ENCODE measurements around the gene DDB1. TPM values are rescaled to one million over a fixed set of nuclear protein-coding genes. Genes with fewer than 3 reads are reported as not detected.
A peak's percentile ranks its signal among the peaks of the same experiment; 100 is the strongest.
"Not testable (repeated sequence)": the region's sequence is repeated elsewhere in the genome, so short reads cannot be mapped to it uniquely, and the experiment has no call there.

The DDB1 gene
- total RNA-seq, 1 donor from 2014 or later: 259 TPM

DNA sequence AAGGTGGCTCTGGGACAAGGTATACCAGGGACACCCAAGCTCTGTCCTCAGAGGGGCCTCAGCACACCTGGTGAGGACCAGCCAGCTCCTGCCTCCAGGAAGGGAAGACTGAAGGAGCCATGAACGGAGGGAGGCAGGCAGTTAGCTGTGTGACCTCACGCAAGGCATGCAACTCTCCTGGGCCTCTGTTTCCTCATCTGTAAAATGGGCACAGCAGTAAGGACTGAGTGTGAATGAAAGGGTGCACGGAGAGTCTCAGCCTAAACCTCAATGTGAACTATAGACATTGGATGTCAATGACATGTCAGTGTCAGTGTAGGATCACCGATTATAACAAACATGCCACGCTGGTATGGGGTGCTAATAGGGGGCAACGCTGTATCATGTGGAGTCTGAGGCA lies 73.5 kb downstream of the DDB1 start:
- Mint-ChIP-seq H3K4me1 (ENCODE audit: low read depth, unreplicated experiment) (no peaks in the 10 kb centered on the region), H3K36me3 (ENCODE audit: unreplicated experiment) (no peaks in the 10 kb centered on the region), H3K4me3 (ENCODE audit: unreplicated experiment) (no peak overlapping the region), H3K27me3 (ENCODE audit: unreplicated experiment) (peaks cover 3% of the 10 kb centered on the region), H3K27ac (ENCODE audit: unreplicated experiment) (no peak overlapping the region), H3K9me3 (ENCODE audit: unreplicated experiment) (peaks cover 2% of the 10 kb centered on the region)
- DNase-seq: no peak
- TF ChIP-seq, protein P1, sequence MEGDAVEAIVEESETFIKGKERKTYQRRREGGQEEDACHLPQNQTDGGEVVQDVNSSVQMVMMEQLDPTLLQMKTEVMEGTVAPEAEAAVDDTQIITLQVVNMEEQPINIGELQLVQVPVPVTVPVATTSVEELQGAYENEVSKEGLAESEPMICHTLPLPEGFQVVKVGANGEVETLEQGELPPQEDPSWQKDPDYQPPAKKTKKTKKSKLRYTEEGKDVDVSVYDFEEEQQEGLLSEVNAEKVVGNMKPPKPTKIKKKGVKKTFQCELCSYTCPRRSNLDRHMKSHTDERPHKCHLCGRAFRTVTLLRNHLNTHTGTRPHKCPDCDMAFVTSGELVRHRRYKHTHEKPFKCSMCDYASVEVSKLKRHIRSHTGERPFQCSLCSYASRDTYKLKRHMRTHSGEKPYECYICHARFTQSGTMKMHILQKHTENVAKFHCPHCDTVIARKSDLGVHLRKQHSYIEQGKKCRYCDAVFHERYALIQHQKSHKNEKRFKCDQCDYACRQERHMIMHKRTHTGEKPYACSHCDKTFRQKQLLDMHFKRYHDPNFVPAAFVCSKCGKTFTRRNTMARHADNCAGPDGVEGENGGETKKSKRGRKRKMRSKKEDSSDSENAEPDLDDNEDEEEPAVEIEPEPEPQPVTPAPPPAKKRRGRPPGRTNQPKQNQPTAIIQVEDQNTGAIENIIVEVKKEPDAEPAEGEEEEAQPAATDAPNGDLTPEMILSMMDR (IDR thresholded peaks at IDR 0.05; ENCODE audit: partially characterized antibody, unreplicated experiment): no peak

GRCh38 chr11:61258546-61258945 lies 74.4 kb downstream of the DDB1 start:
- H3K27ac Mint-ChIP-seq (ENCODE audit: unreplicated experiment): no peak overlapping the region
- H3K36me3 Mint-ChIP-seq (ENCODE audit: unreplicated experiment): no peaks in the 10 kb centered on the region
- TF ChIP-seq, protein P1 (IDR thresholded peaks at IDR 0.05; ENCODE audit: partially characterized antibody, unreplicated experiment): no peak

GRCh38 chr11:61256710-61257482 lies 76.0 kb downstream of the DDB1 start:
- Mint-ChIP-seq H3K36me3 (ENCODE audit: unreplicated experiment) (no peaks in the 10 kb centered on the region), H3K27ac (ENCODE audit: unreplicated experiment) (no peak overlapping the region), H3K4me3 (ENCODE audit: unreplicated experiment) (no peak overlapping the region), H3K9me3 (ENCODE audit: unreplicated experiment) (peaks cover 2% of the 10 kb centered on the region), H3K27me3 (ENCODE audit: unreplicated experiment) (peaks cover 6% of the 10 kb centered on the region), H3K4me1 (ENCODE audit: low read depth, unreplicated experiment) (peaks cover 4% of the 10 kb centered on the region)
- no peak for DNase-seq
- TF ChIP-seq, protein P1 (IDR thresholded peaks at IDR 0.05; ENCODE audit: partially characterized antibody, unreplicated experiment): no peak

More at GRCh38 chr11:61258546-61258945, 74.4 kb downstream of the DDB1 start:
- no peak overlapping the region for H3K4me3 Mint-ChIP-seq (ENCODE audit: unreplicated experiment)
- peaks cover 3% of the 10 kb centered on the region for H3K27me3 Mint-ChIP-seq (ENCODE audit: unreplicated experiment)
- DNase-seq: no peak
- no peaks in the 10 kb centered on the region for H3K4me1 Mint-ChIP-seq (ENCODE audit: low read depth, unreplicated experiment)
- peaks cover 2% of the 10 kb centered on the region for H3K9me3 Mint-ChIP-seq (ENCODE audit: unreplicated experiment)

- Mint-ChIP-seq H3K4me3 (ENCODE audit: unreplicated experiment) (no peak overlapping the region), H3K4me1 (ENCODE audit: low read depth, unreplicated experiment) (peaks cover 14% of the 10 kb centered on the region), H3K27ac (ENCODE audit: unreplicated experiment) (no peak overlapping the region), H3K36me3 (ENCODE audit: unreplicated experiment) (no peaks in the 10 kb centered on the region), H3K27me3 (ENCODE audit: unreplicated experiment) (peaks cover 6% of the 10 kb centered on the region), H3K9me3 (ENCODE audit: unreplicated experiment) (peaks cover under 1% of the 10 kb centered on the region)
- TF ChIP-seq, protein P1 (IDR thresholded peaks at IDR 0.05; ENCODE audit: partially characterized antibody, unreplicated experiment): peak; percentile 81
- DNase-seq: peak; percentile 68
Measured at GRCh38 chr11:61254403-61255025, 78.4 kb downstream of the DDB1 start.

DNA sequence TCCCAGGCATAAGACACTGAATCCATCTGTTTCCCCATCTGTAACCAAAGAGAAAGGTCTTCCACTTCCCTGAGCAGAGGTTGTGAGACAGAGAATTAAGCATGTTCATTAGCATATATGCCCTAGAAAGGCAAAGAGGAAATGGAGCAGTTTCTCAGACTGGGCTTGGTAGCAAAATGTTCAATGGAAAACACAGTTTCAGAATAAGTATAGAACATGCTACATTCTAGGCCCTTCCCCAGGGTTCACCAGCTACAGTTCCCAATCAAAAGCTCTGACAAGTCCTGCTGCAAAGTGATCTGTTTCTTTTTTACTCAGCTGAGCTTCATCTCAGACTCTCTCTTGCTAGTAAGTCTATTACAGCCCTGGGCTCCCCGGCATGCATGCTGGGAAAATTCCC lies 80.6 kb downstream of the DDB1 start:
- H3K4me3 Mint-ChIP-seq (ENCODE audit: unreplicated experiment); H3K27me3 Mint-ChIP-seq (ENCODE audit: unreplicated experiment); H3K27ac Mint-ChIP-seq (ENCODE audit: unreplicated experiment); H3K36me3 Mint-ChIP-seq (ENCODE audit: unreplicated experiment); DNase-seq; H3K9me3 Mint-ChIP-seq (ENCODE audit: unreplicated experiment): not testable (repeated sequence)
- H3K4me1 Mint-ChIP-seq (ENCODE audit: low read depth, unreplicated experiment): peaks cover 18% of the 10 kb centered on the region

DNA sequence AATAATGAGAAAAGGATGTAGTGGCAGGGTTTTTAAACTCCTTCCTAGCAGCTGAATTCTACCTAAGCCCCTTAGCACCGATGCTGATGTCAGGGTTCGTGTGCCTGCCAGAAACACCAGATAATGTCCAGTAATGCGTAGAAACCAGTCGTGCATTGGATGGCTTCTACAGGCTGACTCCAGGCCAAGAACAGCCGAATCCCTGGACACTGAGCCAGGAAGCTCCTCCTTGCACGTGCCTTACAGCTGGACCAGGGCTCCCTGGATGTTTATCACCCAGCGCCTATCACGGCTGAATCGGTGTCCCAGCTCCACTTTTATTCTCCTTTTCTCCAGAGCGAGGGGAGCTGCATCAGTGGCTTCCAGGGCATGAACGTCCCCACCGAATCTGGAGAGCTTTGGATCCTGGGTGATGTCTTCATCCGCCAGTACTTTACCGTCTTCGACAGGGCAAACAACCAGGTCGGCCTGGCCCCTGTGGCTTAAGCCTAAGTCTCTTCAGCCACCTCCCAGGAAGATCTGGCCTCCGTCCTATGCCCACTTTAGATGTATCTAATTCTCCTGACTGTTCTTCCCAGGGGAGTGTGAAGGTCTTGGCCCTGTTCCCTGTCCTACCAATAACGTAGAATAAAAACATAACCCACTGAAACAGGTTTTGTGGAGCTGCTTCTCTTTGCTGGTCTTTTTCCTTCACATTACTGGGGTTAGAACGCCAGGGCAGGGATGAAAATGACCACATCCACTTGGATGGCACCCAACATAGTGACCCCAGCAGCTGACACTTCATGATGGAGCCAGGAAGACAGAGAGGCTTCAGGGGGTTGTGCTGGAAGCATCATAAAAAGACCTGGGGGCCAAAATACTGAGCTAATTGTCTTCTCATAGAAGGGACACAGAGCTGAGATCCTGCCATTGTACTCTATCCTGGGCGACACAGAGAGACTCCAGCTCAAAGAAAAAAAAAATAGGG lies 81.8 kb downstream of the DDB1 start:
- H3K9me3 Mint-ChIP-seq (ENCODE audit: unreplicated experiment); H3K36me3 Mint-ChIP-seq (ENCODE audit: unreplicated experiment); H3K27ac Mint-ChIP-seq (ENCODE audit: unreplicated experiment); H3K4me3 Mint-ChIP-seq (ENCODE audit: unreplicated experiment); DNase-seq; H3K27me3 Mint-ChIP-seq (ENCODE audit: unreplicated experiment): not testable (repeated sequence)
- H3K4me1 Mint-ChIP-seq (ENCODE audit: low read depth, unreplicated experiment): peaks cover 21% of the 10 kb centered on the region

All from glutamatergic neuron (in vitro differentiated cells).